Muscle layer of duodenum (tissue), 2 donors: Measurements from ENCODE around the gene WDR55.
"Not testable (repeated sequence)": the region's sequence is repeated elsewhere in the genome, so short reads cannot be mapped to it uniquely, and the experiment has no call there.

Source experiments
- H3K27ac ChIP-seq: one replicate; pipeline ENCODE4 v1.7.0; 2013; ENCODE audit warnings: mild to moderate bottlenecking, low read length
- H3K27me3 ChIP-seq: one replicate; pipeline ENCODE4 v1.7.0; 2013; ENCODE audit warnings: low read depth, mild to moderate bottlenecking, control low read depth, low read length
- H3K36me3 ChIP-seq, 2 donors: one replicate each; pipeline ENCODE4 v1.7.0; 2013; ENCODE audit warnings: low read length in 2 of 2, control low read depth in 1 of 2, mild to moderate bottlenecking in 1 of 2; ENCODE audit not compliant: insufficient read depth in 2 of 2, control insufficient read depth in 1 of 2
- H3K4me1 ChIP-seq, 2 donors: one replicate each; pipeline ENCODE4 v1.7.0; 2013; ENCODE audit warnings: low read length in 2 of 2, mild to moderate bottlenecking in 2 of 2, control low read depth in 1 of 2, moderate library complexity in 1 of 2; ENCODE audit not compliant: insufficient read depth in 2 of 2, control insufficient read depth in 1 of 2
- H3K4me3 ChIP-seq, 2 donors: one replicate each; pipeline ENCODE4 v1.7.0; 2013; ENCODE audit warnings: low read length in 2 of 2, low read depth in 1 of 2, mild to moderate bottlenecking in 1 of 2
- H3K9me3 ChIP-seq, 2 donors: one replicate each; pipeline ENCODE4 v1.7.0; 2013; ENCODE audit warnings: low read length in 2 of 2, control low read depth in 1 of 2, mild to moderate bottlenecking in 1 of 2; ENCODE audit not compliant: control insufficient read depth in 1 of 2
- donor health status: healthy.

The WDR55 gene

GRCh38 chr5:140690941-140691924 is 26.5 kb downstream of the WDR55 start, which contains the start of the genes HARS1 and HARS2:
HARS1 (minus strand) TSS chr5:140691370; CDS start chr5:140691304, 66 bp downstream.
HARS2 (plus strand) TSS chr5:140691455; CDS start chr5:140691649, 194 bp downstream.
- H3K27me3 ChIP-seq = no peaks in the 10 kb centered on the region
- H3K36me3 ChIP-seq = peaks cover 26 to 39% of the 10 kb centered on the region in 2 donors
- H3K4me1 ChIP-seq = peaks cover 9 to 41% of the 10 kb centered on the region in 2 donors

GRCh38 chr5:140694276-140694675 is 29.6 kb downstream of the WDR55 start:
- H3K4me3 ChIP-seq = no peak overlapping the region
- no peak overlapping the region for H3K27ac ChIP-seq
- no peaks in the 10 kb centered on the region for H3K9me3 ChIP-seq
- peaks cover 53 to 60% of the 10 kb centered on the region in 2 donors for H3K36me3 ChIP-seq
- no peaks in the 10 kb centered on the region for H3K27me3 ChIP-seq
- H3K4me1 ChIP-seq = peaks cover 9 to 41% of the 10 kb centered on the region in 2 donors

More at GRCh38 chr5:140690941-140691924, 26.5 kb downstream of the WDR55 start, which contains the start of the genes HARS1 and HARS2:
- Histone ChIP-seq H3K4me3 (peak within 1 kb of the TSS; percentile 78 to 98), H3K27ac (peak within 1 kb of the TSS; percentile 87), H3K9me3 (no peaks in the 10 kb centered on the region)

GRCh38 chr5:140696891-140697492 is 32.3 kb downstream of the WDR55 start:
- H3K9me3 ChIP-seq = no peaks in the 10 kb centered on the region
- no peak overlapping the region for H3K4me3 ChIP-seq
- H3K27ac ChIP-seq = no peak overlapping the region
- peaks cover 10 to 42% of the 10 kb centered on the region in 2 donors for H3K4me1 ChIP-seq
- peaks cover 56 to 65% of the 10 kb centered on the region in 2 donors for H3K36me3 ChIP-seq
- H3K27me3 ChIP-seq = no peaks in the 10 kb centered on the region

GRCh38 chr5:140700177-140701144 is 35.8 kb downstream of the WDR55 start, which contains the start of gene ZMAT2:
ZMAT2 (plus strand) TSS chr5:140700447; CDS start chr5:140700461, 14 bp downstream.
- H3K4me1 ChIP-seq = peaks cover 7 to 21% of the 10 kb centered on the region in 2 donors
- H3K36me3 ChIP-seq = peaks cover 64 to 76% of the 10 kb centered on the region in 2 donors
- no peaks in the 10 kb centered on the region for H3K27me3 ChIP-seq
- H3K27ac ChIP-seq = peak within 1 kb of the TSS; percentile 84
- peak within 1 kb of the TSS; percentile 92 to 96 for H3K4me3 ChIP-seq
- H3K9me3 ChIP-seq = no peaks in the 10 kb centered on the region

GRCh38 chr5:140707812-140708211 is 43.1 kb downstream of the WDR55 start:
- Histone ChIP-seq H3K27ac (no peak overlapping the region), H3K9me3 (no peaks in the 10 kb centered on the region), H3K36me3 (peaks cover 29 to 41% of the 10 kb centered on the region in 2 donors), H3K4me3 (no peak overlapping the region), H3K27me3 (no peaks in the 10 kb centered on the region), H3K4me1 (no peaks in the 10 kb centered on the region)

- H3K4me3 ChIP-seq, H3K27me3 ChIP-seq, H3K27ac ChIP-seq, H3K9me3 ChIP-seq, H3K4me1 ChIP-seq: not testable (repeated sequence)
- peaks cover 23 to 31% of the 10 kb centered on the region in 2 donors for H3K36me3 ChIP-seq
Measured at GRCh38 chr5:140708787-140709186, 44.1 kb downstream of the WDR55 start.

- H3K36me3 ChIP-seq = peaks cover 3 to 10% of the 10 kb centered on the region in 2 donors
- no peaks in the 10 kb centered on the region for H3K9me3 ChIP-seq
- H3K27me3 ChIP-seq = no peaks in the 10 kb centered on the region
- H3K27ac ChIP-seq = peak overlapping the region; percentile 91
- peak overlapping the region; percentile 68 to 84 for H3K4me3 ChIP-seq
- no peaks in the 10 kb centered on the region for H3K4me1 ChIP-seq
Measured at GRCh38 chr5:140710899-140711552, 46.3 kb downstream of the WDR55 start.

- Histone ChIP-seq H3K9me3 (no peaks in the 10 kb centered on the region), H3K4me3 (peak overlapping the region; percentile 68 to 84), H3K4me1 (no peaks in the 10 kb centered on the region), H3K36me3 (peaks cover 0 to 4% of the 10 kb centered on the region in 2 donors), H3K27ac (no peak overlapping the region), H3K27me3 (no peaks in the 10 kb centered on the region)
Measured at GRCh38 chr5:140711794-140712193, 47.1 kb downstream of the WDR55 start.

GRCh38 chr5:140713562-140714094 is 48.9 kb downstream of the WDR55 start:
- no peaks in the 10 kb centered on the region for H3K4me1 ChIP-seq
- H3K4me3 ChIP-seq = no peak overlapping the region
- H3K9me3 ChIP-seq = no peaks in the 10 kb centered on the region
- H3K36me3 ChIP-seq = peaks cover 0 to 4% of the 10 kb centered on the region in 2 donors
- no peaks in the 10 kb centered on the region for H3K27me3 ChIP-seq
- H3K27ac ChIP-seq = no peak overlapping the region

- not testable (repeated sequence) for H3K27me3 ChIP-seq, H3K4me1 ChIP-seq, H3K36me3 ChIP-seq, H3K27ac ChIP-seq, H3K9me3 ChIP-seq, H3K4me3 ChIP-seq
Measured at GRCh38 chr5:140716238-140716637, 51.5 kb downstream of the WDR55 start.
